Lung (tissue), 12 donors: ENCODE data around the gene DCLK2. TPM values are rescaled to one million over a fixed set of nuclear protein-coding genes. Genes with fewer than 3 reads are reported as not detected.
A peak's percentile ranks its signal among the peaks of the same experiment; 100 is the strongest.

Experiments
- ATAC-seq: fragments of 200-7000 bp; cut with Tn5 transposase; one replicate; pipeline ENCODE4 v1.9.1; 2020; ENCODE audit warnings: moderate number of reproducible peaks; ENCODE audit not compliant: insufficient read depth, low FRiP score
- DNase-seq, 3 donors: peaks; one replicate each; pipeline ENCODE4 v3.0.0-alpha.2; 2013 to 2017
- H3K27ac ChIP-seq, 2 donors: one replicate each; pipeline ENCODE4 v1.5.1; 2013; ENCODE audit warnings: mild to moderate bottlenecking in 2 of 2, moderate library complexity in 2 of 2, control low read depth in 1 of 2, inconsistent platforms in 1 of 2, low read depth in 1 of 2, low read length in 1 of 2
- H3K27me3 ChIP-seq, 3 donors: one replicate each; pipeline ENCODE4 v1.5.1; 2013; ENCODE audit warnings: low read length in 2 of 3; ENCODE audit not compliant: control insufficient read depth in 3 of 3, insufficient read depth in 3 of 3
- H3K36me3 ChIP-seq, 4 donors: one replicate each; pipeline ENCODE4 v1.5.1; 2013; ENCODE audit warnings: low read length in 4 of 4, mild to moderate bottlenecking in 1 of 4, moderate library complexity in 1 of 4; ENCODE audit not compliant: control insufficient read depth in 4 of 4, insufficient read depth in 4 of 4
- H3K4me1 ChIP-seq, 5 donors: one replicate each; pipeline ENCODE4 v1.5.1; 2013; ENCODE audit warnings: low read length in 5 of 5, mild to moderate bottlenecking in 2 of 5, moderate library complexity in 1 of 5; ENCODE audit not compliant: control insufficient read depth in 5 of 5, insufficient read depth in 5 of 5
- H3K4me3 ChIP-seq: one replicate; pipeline ENCODE4 v1.5.1; 2013; ENCODE audit warnings: mild to moderate bottlenecking, control low read depth, moderate library complexity
- H3K9ac ChIP-seq, 2 donors: one replicate each; pipeline ENCODE4 v1.5.1; 2013; ENCODE audit warnings: low read length in 2 of 2, control low read depth in 1 of 2; ENCODE audit not compliant: insufficient read depth in 1 of 2
- H3K9me3 ChIP-seq, 4 donors: one replicate each; pipeline ENCODE4 v1.5.1; 2013; ENCODE audit warnings: low read length in 3 of 4, mild to moderate bottlenecking in 1 of 4, moderate library complexity in 1 of 4; ENCODE audit not compliant: control insufficient read depth in 4 of 4, insufficient read depth in 3 of 4
- CTCF ChIP-seq: IDR thresholded peaks from 2 replicates; pipeline ENCODE4 v1.5.1; 2012; ENCODE audit warnings: mild to moderate bottlenecking; ENCODE audit errors: control extremely low read depth, extremely low read depth
- WGBS, 2 donors: extraction: QIAGEN DNeasy Blood & Tissue Kit; methylation state at CpG; one replicate each; pipeline ENCODE4 v1.1.7; 2013; 5-methylcytosine and 5-hydroxymethylcytosine counted together
- polyA plus RNA-seq, 2 donors: library from polyadenylated mRNA; stranded (reverse); fragments of 200-250 nt; gene quantifications; one replicate each; pipeline ENCODE4 v1.2.1, GENCODE V29; 2013
- total RNA-seq, 2 donors: library from RNA; depleted of rRNA in 1 of 2; stranded (reverse); fragments of >200 nt in 1 of 2; gene quantifications; one replicate each; pipeline ENCODE4 v1.2.1, GENCODE V29; 2014 to 2021
- donor health status: control.
- donor health status: control.
- donor health status: Bipolar disorder and iron deficiency.
- donor health status: healthy.
- donor health status: DM: yes; HTN: yes; CAD: no.

DCLK2 gene
- total and polyA plus RNA-seq, 4 donors, result 1.4 to 11.8 (median 2.7) TPM

GRCh38 chr4:150033901-150034300 lies 44.3 kb upstream of the DCLK2 start:
- H3K4me1 ChIP-seq, result peaks cover 0 to 16% (median 0%) of the 10 kb centered on the region in 5 donors
- no peak overlapping the region for H3K4me3 ChIP-seq
- DNase-seq, result peak; percentile 16 to 54 (median 24)
- no peak overlapping the region for H3K9ac ChIP-seq
- peaks cover 0 to 3% (median 0%) of the 10 kb centered on the region in 4 donors for H3K9me3 ChIP-seq
- no peak for ATAC-seq
- TF ChIP-seq CTCF, result no peak
- no peaks in the 10 kb centered on the region for H3K27me3 ChIP-seq
- no peaks in the 10 kb centered on the region for H3K36me3 ChIP-seq
- WGBS, 2 donors, result 34 to 66% methylated on average over 2 of the region's 2 CpGs
- H3K27ac ChIP-seq, result no peak overlapping the region

GRCh38 chr4:150037251-150037856 lies 40.9 kb upstream of the DCLK2 start:
- 73 to 74% methylated on average over 6 of the region's 6 CpGs for WGBS, 2 donors
- no peak overlapping the region for H3K4me3 ChIP-seq

GRCh38 chr4:150038335-150039076 lies 39.7 kb upstream of the DCLK2 start:
- no peaks in the 10 kb centered on the region for H3K27me3 ChIP-seq
- peaks cover 0 to 3% (median 0%) of the 10 kb centered on the region in 4 donors for H3K9me3 ChIP-seq
- no peaks in the 10 kb centered on the region for H3K36me3 ChIP-seq
- ATAC-seq (no peak), DNase-seq (no peak)
- no peak overlapping the region for H3K4me3 ChIP-seq
- TF ChIP-seq CTCF, result no peak
- H3K4me1 ChIP-seq, result peaks cover 0 to 7% (median 0%) of the 10 kb centered on the region in 5 donors
- H3K9ac ChIP-seq, result no peak overlapping the region
- H3K27ac ChIP-seq, result no peak overlapping the region
- 84 to 87% methylated on average over 6 of the region's 6 CpGs for whole genome bisulfite sequencing, 2 donors

More at GRCh38 chr4:150037251-150037856, 40.9 kb upstream of the DCLK2 start:
- Histone ChIP-seq H3K36me3 (no peaks in the 10 kb centered on the region), H3K9ac (no peak overlapping the region), H3K4me1 (peaks cover 0 to 16% (median 0%) of the 10 kb centered on the region in 5 donors), H3K27ac (no peak overlapping the region), H3K9me3 (peaks cover 0 to 3% (median 0%) of the 10 kb centered on the region in 4 donors), H3K27me3 (no peaks in the 10 kb centered on the region)
- TF ChIP-seq CTCF, result no peak
- ATAC-seq, result no peak
- no peak for DNase-seq
